IPS-20b (cell line): Measurements from ENCODE around the gene LAPTM4A.
A peak's percentile ranks its signal among the peaks of the same experiment; 100 is the strongest.
"Not testable (repeated sequence)": the region's sequence is repeated elsewhere in the genome, so short reads cannot be mapped to it uniquely, and the experiment has no call there.

Source experiments
- H3K27ac ChIP-seq: one replicate; pipeline ENCODE4 v1.5.1; 2013; ENCODE audit warnings: low read length
- H3K27me3 ChIP-seq: 2 replicates; pipeline ENCODE4 v1.6.1; 2013; ENCODE audit warnings: mild to moderate bottlenecking, low read length, inconsistent platforms; ENCODE audit not compliant: insufficient read depth
- H3K36me3 ChIP-seq: 2 replicates; pipeline ENCODE4 v1.6.1; 2013; ENCODE audit warnings: low read depth, mild to moderate bottlenecking, inconsistent platforms, low read length, moderate library complexity; ENCODE audit not compliant: insufficient read depth
- H3K4me1 ChIP-seq: 2 replicates; pipeline ENCODE4 v1.6.1; 2013; ENCODE audit warnings: mild to moderate bottlenecking, control low read depth, inconsistent platforms, low read length, moderate library complexity; ENCODE audit not compliant: insufficient read depth
- H3K4me3 ChIP-seq: 2 replicates; pipeline ENCODE4 v1.5.1; 2013; ENCODE audit warnings: mild to moderate bottlenecking, low read length, inconsistent platforms
- H3K9ac ChIP-seq: 2 replicates; pipeline ENCODE4 v1.6.1; 2013; ENCODE audit warnings: low read depth, mild to moderate bottlenecking, inconsistent platforms, low read length, moderate library complexity
- H3K9me3 ChIP-seq: 2 replicates; pipeline ENCODE4 v1.6.1; 2013; ENCODE audit warnings: mild to moderate bottlenecking, low read depth, low read length, inconsistent platforms; ENCODE audit not compliant: insufficient read depth

The LAPTM4A gene

DNA sequence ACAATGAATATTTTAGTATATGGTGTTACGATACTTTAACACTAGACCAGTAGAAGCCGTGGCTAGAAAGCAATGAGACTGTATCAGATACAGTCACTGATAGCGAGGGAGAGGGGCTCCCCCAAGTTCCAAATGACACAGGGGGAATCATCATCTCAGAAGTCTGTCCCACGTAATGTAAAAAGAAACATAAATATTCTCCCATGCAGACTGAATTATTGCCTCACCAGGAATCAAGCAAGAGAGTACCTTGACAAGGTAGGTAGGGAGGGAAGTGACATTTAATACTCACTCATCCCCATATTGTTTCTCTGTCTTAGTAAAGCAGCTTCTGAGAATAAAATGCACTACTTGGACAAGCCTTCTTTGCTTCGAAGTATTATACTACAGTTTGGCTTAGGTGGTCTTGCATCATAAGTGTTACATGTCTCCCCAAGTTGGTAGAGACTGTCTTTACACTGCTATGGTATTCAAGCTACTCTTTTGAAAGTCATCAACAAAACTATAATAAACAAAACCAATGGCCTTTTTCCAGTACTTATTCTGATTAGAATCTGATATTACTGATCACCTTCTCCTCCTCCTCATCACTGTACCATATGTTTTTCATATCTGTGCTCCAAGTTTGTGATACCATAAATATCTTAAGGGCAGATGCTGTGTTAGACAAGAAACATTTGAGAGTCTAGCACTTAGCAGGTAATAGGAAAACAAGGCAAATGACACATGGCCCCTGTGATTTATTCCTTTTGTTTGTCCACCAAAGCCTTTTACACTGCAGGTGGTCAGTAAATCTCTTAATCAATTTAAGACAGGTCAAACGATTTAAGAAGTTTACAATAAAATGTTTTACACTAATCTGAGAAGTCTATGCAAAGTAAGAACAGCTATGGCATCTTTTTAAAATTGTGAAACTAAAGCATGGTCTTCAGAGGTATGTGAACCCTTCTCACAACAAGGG is 2.7 kb downstream of the LAPTM4A start:
- Histone ChIP-seq H3K4me1 (peaks cover 15% of the 10 kb centered on the region), H3K4me3 (peak overlapping the region; percentile 95), H3K27ac (peak overlapping the region; percentile 21), H3K27me3 (no peaks in the 10 kb centered on the region), H3K9me3 (no peaks in the 10 kb centered on the region), H3K9ac (peak overlapping the region; percentile 92; the same call in 1 of the 2 replicates), H3K36me3 (peaks cover 4% of the 10 kb centered on the region; the same call in 1 of the 2 replicates)

DNA sequence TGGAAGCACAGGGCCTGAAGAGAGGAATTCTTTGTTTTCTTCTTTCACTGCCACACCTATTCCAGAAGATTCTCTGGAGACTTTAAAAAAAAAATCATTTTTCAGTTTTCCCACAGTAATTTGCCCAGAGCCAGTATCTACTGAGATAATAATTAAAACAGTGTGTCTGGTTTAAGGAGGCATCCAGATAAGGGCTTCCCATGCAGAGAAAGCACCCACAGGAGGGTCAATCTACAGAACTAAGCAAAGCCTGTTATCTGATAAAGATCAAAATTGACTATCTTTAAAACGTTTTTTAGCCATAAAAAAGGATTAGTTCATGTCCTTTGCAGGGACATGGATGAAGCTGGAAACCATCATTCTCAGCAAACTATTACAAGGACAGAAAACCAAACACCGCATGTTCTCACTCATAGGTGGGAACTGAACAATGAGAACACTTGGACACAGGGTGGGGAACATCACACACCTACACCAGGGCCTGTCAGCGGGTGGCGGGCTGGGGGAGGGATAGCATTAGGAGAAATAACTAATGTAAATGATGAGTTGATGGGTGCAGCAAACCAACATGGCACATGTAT is 5.6 kb downstream of the LAPTM4A start:
- H3K9me3 ChIP-seq, H3K27ac ChIP-seq, H3K4me3 ChIP-seq, H3K27me3 ChIP-seq, H3K9ac ChIP-seq: not testable (repeated sequence)
- Histone ChIP-seq H3K4me1 (peaks cover 11% of the 10 kb centered on the region), H3K36me3 (peaks cover 14% of the 10 kb centered on the region)

DNA sequence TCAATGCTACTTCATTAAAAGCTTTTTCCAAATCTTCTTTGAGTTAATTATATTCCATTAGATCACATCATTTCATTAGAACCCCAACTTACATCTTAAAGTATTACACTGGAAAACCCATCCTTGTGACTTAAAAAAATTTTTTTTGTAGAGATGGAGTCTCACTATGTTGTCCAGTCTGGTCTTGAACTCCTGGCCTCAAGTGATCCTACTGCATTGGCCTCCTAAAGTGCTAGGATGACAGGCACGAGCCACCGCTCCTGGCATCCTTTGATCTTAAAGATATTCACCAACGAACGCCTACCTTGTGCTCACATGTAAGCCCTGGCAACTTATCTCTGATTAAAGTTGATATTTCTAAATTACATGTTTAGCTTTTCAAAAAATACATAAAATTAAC is 6.7 kb downstream of the LAPTM4A start:
- Histone ChIP-seq H3K9me3 (no peaks in the 10 kb centered on the region), H3K4me1 (peaks cover 11% of the 10 kb centered on the region), H3K27me3 (no peaks in the 10 kb centered on the region), H3K36me3 (peaks cover 25% of the 10 kb centered on the region), H3K27ac (no peak overlapping the region), H3K9ac (no peak overlapping the region), H3K4me3 (no peak overlapping the region)

DNA sequence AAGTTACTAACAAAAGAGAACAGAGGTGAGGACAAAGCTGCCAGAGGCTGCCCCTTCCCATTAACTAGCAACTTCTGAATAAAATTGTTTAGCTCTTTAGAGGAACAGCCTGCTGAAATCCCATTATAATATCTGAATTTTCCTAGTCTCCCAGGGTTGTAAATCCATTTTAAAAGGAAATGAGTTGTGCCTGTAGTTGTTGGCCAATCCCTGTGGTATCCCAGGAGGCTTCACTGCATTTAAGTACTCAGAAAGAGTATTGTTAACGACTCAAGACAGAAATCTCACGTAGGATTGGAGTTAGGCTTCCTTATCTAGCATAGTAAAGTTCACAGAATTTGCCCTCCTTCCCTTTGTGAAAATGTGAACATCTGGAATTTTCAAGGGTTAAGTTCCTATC is 8.9 kb downstream of the LAPTM4A start:
- no peak overlapping the region for H3K27ac ChIP-seq
- H3K9me3 ChIP-seq, result no peaks in the 10 kb centered on the region
- H3K36me3 ChIP-seq, result peaks cover 47% of the 10 kb centered on the region

DNA sequence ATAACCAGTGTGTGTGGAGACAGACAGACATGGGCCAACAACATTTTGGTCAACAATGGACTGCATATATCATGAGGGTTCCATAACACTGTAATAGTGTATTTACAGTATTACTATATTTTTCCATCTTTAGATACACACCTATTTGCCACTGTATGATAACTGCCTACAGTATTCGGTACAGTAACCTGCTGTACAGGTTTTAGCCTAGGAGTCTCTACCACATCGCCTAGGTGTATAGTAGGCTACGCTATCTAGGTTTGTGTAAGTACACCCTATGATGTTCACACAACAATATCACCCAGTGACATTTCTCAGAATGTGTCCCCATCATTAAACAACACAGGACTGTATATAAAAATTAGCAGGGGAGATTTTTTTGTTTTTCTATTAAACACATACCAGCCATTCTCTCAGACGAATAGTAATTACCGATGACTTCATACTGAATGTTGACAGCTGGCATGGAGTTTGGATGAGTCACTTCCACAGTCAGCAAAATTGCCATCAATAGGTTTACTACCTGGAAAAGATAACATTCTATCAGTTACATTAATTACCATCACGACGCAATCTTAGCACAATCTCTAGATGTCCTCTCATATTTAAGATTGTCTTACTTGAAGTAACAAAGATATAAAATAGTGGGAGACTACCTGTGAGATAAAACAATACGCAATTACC is 10.8 kb downstream of the LAPTM4A start:
- Histone ChIP-seq H3K27ac (no peak overlapping the region), H3K4me3 (no peak overlapping the region), H3K9ac (no peak overlapping the region), H3K9me3 (no peaks in the 10 kb centered on the region), H3K4me1 (no peaks in the 10 kb centered on the region; the same call in 1 of the 2 replicates), H3K36me3 (peaks cover 66% of the 10 kb centered on the region), H3K27me3 (no peaks in the 10 kb centered on the region)

More for the DNA sequence above, 8.9 kb downstream of the LAPTM4A start:
- H3K4me3 ChIP-seq, result no peak overlapping the region
- H3K9ac ChIP-seq, result no peak overlapping the region
- H3K27me3 ChIP-seq, result no peaks in the 10 kb centered on the region
- H3K4me1 ChIP-seq, result no peaks in the 10 kb centered on the region; the same call in 1 of the 2 replicates

DNA sequence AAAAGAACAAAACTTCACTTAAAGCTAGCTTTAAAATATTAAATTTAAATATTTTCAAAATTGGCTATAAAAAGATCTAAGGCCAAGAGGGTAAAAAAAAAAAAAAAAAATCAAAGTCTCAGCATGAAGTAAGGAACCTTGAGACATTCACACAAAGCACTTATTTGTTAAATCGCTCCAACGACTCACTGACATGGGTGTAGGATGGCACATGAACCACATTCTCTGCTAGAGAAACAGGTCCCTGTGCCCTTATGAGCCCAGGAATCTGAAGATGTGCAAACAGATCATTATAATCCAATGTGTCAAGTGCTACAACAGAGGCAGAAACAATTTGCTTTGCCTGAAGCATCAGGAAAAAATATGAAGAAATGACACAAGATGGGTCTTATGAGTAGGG is 13.8 kb downstream of the LAPTM4A start:
- Histone ChIP-seq H3K27ac (no peak overlapping the region), H3K9me3 (no peaks in the 10 kb centered on the region), H3K36me3 (peaks cover 92% of the 10 kb centered on the region), H3K9ac (no peak overlapping the region), H3K4me3 (no peak overlapping the region), H3K27me3 (no peaks in the 10 kb centered on the region), H3K4me1 (no peaks in the 10 kb centered on the region)

DNA sequence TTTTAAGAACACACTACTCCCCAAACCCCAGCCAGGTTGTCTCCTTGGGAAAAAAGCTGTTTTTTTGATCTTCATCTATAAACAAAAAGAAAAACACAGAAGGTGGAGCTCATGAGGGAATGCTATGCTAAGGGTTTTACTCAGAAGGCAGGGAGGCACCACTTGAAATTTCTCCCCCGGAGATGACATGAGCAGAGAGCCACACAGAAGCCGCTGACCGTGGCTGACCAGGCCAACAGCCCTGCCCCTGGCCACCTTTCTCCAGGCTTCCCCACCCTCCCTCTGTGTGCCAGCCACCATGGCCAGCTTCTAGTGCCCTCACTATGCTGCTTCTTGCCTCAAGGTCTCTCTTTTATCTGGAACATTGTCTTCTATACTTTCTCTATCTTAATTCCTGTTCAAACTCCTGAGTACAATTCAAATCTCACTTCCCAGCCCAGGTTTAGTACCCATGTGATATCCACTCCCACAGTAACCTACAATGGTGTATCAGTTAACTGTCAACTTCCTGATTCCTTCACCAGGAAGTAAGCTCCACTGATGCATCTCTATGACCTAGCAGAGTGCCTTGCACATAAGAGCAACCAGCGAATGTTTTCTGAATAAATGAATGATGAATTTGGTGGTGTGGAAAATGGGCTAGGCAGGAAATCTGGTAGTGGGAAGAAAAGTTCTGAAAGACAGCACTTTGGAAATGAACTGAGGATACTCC is 15.3 kb downstream of the LAPTM4A start:
- Histone ChIP-seq H3K9me3 (no peaks in the 10 kb centered on the region), H3K4me3 (no peak overlapping the region), H3K27me3 (no peaks in the 10 kb centered on the region), H3K27ac (no peak overlapping the region), H3K9ac (no peak overlapping the region), H3K4me1 (no peaks in the 10 kb centered on the region), H3K36me3 (peaks cover 99% of the 10 kb centered on the region)

DNA sequence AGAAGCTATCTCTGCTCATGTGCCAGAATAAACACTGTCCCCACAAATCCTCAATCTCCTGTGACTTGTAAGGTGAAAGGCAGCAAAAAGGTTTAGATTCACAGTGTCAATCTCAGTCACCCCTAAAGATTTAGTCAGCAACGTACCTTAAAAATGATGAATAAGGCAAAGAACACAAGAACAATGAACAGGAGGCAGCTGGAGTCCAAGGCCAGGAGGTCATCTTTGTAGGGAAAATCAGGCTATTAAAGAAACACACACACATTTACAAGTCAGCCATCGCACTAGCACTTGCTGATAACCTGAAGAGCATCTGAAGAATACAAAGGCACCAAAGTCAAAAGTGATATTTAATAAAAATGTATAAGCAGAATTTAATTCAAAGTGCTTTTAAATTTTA is 16.6 kb downstream of the LAPTM4A start:
- no peaks in the 10 kb centered on the region for H3K9me3 ChIP-seq
- H3K27ac ChIP-seq, result no peak overlapping the region
- H3K9ac ChIP-seq, result no peak overlapping the region
- no peaks in the 10 kb centered on the region for H3K4me1 ChIP-seq
- H3K27me3 ChIP-seq, result no peaks in the 10 kb centered on the region
- peaks cover 99% of the 10 kb centered on the region for H3K36me3 ChIP-seq
- H3K4me3 ChIP-seq, result no peak overlapping the region

DNA sequence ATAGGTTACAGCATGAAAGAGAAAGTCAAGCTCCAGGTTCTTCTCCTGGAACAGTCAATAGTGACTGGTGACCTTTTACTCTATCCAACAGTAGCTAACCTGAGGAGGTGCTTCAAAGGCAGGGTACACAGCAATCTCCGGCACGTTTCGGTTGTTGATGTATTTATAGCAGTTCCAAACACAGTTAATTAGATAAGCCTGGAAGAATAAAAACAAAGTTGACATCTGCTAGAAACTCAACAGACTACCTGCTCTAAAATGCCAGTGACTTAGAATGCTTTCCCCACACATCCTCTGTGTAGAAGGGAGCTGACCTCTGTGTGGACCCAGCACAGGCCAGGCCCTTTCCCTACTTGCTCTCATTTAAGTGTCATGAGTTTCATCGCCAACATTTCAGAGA is 17.2 kb downstream of the LAPTM4A start:
- no peaks in the 10 kb centered on the region for H3K9me3 ChIP-seq
- H3K4me1 ChIP-seq, result no peaks in the 10 kb centered on the region
- no peak overlapping the region for H3K9ac ChIP-seq
- peaks cover 100% of the 10 kb centered on the region for H3K36me3 ChIP-seq
- H3K27me3 ChIP-seq, result no peaks in the 10 kb centered on the region
- H3K4me3 ChIP-seq, result no peak overlapping the region
- no peak overlapping the region for H3K27ac ChIP-seq

DNA sequence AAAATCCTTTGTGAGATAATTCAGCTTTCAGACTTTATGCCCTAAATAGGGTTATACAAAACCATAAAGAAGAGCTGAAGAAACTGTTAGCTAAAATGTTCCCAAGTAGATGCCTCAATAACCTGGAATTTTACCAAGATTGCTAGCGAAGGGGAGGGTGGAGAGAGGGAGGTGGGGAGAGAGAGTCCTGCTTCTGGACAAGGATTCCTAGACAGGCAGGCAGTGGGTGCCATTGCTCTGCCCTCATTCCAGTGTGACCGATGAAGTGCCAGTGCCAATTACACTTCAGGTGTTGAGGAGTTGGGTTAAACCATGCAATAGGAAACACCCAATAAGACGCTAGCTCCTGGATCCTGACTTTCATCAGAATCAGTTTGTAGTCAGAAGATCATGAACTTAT is 18.1 kb downstream of the LAPTM4A start:
- Histone ChIP-seq H3K4me1 (no peaks in the 10 kb centered on the region), H3K4me3 (no peak overlapping the region), H3K9me3 (no peaks in the 10 kb centered on the region), H3K36me3 (peaks cover 100% of the 10 kb centered on the region), H3K27me3 (no peaks in the 10 kb centered on the region), H3K9ac (no peak overlapping the region), H3K27ac (no peak overlapping the region)

DNA sequence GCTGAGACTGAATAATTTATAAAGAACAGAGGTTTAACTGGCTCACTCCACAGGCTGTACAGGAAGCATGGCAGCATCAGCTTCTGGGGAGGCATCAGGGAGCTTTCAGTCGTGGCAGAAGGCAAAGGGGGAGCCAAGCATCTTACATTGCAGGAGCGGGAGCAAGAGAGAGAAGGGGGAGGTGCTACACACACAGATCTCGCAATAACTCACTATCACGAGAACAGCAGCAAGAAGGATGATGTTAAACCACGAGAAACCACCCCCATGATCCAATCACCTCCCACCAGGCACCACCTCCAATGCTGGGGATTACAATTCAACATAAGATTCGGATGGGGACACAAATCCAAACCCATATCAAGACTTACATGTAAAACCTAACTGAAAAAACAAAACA is 21.2 kb downstream of the LAPTM4A start:
- no peaks in the 10 kb centered on the region for H3K9me3 ChIP-seq
- H3K9ac ChIP-seq, result no peak overlapping the region
- no peak overlapping the region for H3K27ac ChIP-seq
- no peaks in the 10 kb centered on the region for H3K4me1 ChIP-seq
- no peak overlapping the region for H3K4me3 ChIP-seq
- no peaks in the 10 kb centered on the region for H3K27me3 ChIP-seq
- H3K36me3 ChIP-seq, result peaks cover 78% of the 10 kb centered on the region
